ENCODE measurements around the gene GHR.

The GHR gene

DNA sequence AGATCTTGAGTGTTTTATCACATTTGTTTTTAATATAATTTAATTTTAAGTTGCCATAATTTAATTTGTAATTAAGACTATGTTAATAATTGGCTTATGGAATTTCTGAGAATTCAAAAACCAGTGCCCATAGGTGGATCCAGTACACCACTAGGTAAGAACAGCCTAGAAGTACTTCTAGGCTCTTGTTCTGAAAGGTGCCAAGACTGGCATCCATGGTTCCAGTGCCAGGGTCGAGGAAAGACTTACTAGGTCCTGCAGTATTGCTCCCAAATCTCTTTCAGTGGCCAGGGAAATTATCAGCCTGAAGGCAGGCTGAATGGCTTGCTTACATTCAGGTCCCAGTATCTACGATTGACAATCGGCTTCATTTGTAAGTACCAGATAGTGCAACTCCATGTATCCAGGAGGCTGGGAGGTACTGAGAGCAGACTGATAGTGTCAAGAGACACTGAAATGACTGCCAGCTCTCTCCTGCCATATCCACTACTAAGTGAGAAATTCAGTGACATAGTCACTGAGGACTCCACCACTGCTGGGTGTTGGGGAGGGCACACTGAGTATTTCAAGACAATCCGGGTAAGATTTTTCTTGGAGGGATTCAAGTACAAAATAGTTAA is 174.2 kb downstream of the GHR start:
- no peak overlapping the region for H3K27ac Mint-ChIP-seq
- no peak overlapping the region for H3K4me3 Mint-ChIP-seq
- H3K4me1 Mint-ChIP-seq, result peaks cover 11% of the 10 kb centered on the region
- no peak for TF ChIP-seq CTCF (IDR thresholded peaks at IDR 0.05)
- no peaks in the 10 kb centered on the region for H3K9me3 Mint-ChIP-seq
- H3K27me3 Mint-ChIP-seq (ENCODE audit: low read depth, poor library complexity), result peaks cover 4% of the 10 kb centered on the region
- DNase-seq, result no peak
- no peaks in the 10 kb centered on the region for H3K36me3 Mint-ChIP-seq (ENCODE audit: low read depth)

DNA sequence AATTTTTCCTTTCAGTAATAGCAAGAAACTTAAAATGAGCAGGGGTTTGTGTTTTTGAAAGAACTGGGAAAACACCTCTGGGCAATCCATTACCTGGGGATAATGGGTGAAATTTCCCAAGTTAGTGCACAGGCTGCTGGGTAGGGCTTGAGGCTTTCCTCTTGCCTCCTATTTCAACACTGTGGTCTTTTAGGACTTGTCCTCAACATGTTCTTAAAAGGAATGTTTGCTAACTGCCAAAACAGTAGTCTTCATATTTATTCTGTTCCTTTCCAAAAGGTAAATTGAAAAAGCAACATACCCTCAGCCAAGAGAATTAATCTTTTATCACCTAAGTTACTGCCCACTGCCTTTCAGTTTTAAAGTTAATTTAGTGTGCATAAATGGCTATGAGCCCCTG is 175.1 kb downstream of the GHR start:
- Mint-ChIP-seq H3K9me3 (no peaks in the 10 kb centered on the region), H3K27me3 (ENCODE audit: low read depth, poor library complexity) (peaks cover 4% of the 10 kb centered on the region), H3K27ac (peak overlapping the region; percentile 1), H3K4me1 (peaks cover 14% of the 10 kb centered on the region), H3K36me3 (ENCODE audit: low read depth) (no peaks in the 10 kb centered on the region), H3K4me3 (no peak overlapping the region)
- no peak for TF ChIP-seq CTCF (IDR thresholded peaks at IDR 0.05)
- no peak for DNase-seq

DNA sequence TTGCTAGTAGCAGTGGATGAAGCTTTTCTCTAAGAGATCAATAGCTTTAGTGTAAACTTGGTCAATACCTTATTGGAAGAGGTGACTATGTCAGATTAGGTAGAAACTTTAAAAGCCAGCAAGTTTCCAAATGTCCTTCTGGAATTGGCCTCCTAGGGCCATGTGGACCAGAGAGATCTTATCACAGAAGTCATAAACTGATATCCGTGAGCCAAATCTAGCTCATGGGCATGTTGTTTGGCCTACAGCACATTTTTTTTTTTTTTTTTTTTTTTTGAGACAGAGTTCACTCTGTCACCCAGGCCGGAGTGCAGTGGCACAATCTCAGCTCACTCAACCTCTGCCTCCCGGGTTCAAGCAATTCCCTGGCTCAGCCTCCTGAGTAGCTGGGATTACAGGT is 175.9 kb downstream of the GHR start:
- no peak overlapping the region for H3K27ac Mint-ChIP-seq
- TF ChIP-seq CTCF (IDR thresholded peaks at IDR 0.05), result no peak
- H3K36me3 Mint-ChIP-seq (ENCODE audit: low read depth), result no peaks in the 10 kb centered on the region
- H3K4me1 Mint-ChIP-seq, result peaks cover 20% of the 10 kb centered on the region
- no peak overlapping the region for H3K4me3 Mint-ChIP-seq
- no peaks in the 10 kb centered on the region for H3K9me3 Mint-ChIP-seq
- DNase-seq, result no peak
- peaks cover 4% of the 10 kb centered on the region for H3K27me3 Mint-ChIP-seq (ENCODE audit: low read depth, poor library complexity)

GRCh38 chr5:42600441-42600840 is 177.2 kb downstream of the GHR start:
- no peak for DNase-seq
- Mint-ChIP-seq H3K9me3 (no peaks in the 10 kb centered on the region), H3K4me1 (peaks cover 16% of the 10 kb centered on the region), H3K27ac (no peak overlapping the region), H3K27me3 (ENCODE audit: low read depth, poor library complexity) (peaks cover 4% of the 10 kb centered on the region), H3K36me3 (ENCODE audit: low read depth) (no peaks in the 10 kb centered on the region), H3K4me3 (no peak overlapping the region)
- TF ChIP-seq CTCF (IDR thresholded peaks at IDR 0.05), result no peak

GRCh38 chr5:42604171-42604711 is 181.0 kb downstream of the GHR start:
- H3K27ac Mint-ChIP-seq, result no peak overlapping the region
- no peak overlapping the region for H3K4me3 Mint-ChIP-seq
- no peak for TF ChIP-seq CTCF (IDR thresholded peaks at IDR 0.05)
- H3K4me1 Mint-ChIP-seq, result peaks cover 13% of the 10 kb centered on the region
- peaks cover 10% of the 10 kb centered on the region for H3K36me3 Mint-ChIP-seq (ENCODE audit: low read depth)
- no peak for DNase-seq
- no peaks in the 10 kb centered on the region for H3K27me3 Mint-ChIP-seq (ENCODE audit: low read depth, poor library complexity)
- peaks cover 14% of the 10 kb centered on the region for H3K9me3 Mint-ChIP-seq

GRCh38 chr5:42605490-42605889 is 182.3 kb downstream of the GHR start:
- DNase-seq, result no peak
- no peaks in the 10 kb centered on the region for H3K27me3 Mint-ChIP-seq (ENCODE audit: low read depth, poor library complexity)
- H3K27ac Mint-ChIP-seq, result no peak overlapping the region
- peaks cover 14% of the 10 kb centered on the region for H3K9me3 Mint-ChIP-seq
- H3K36me3 Mint-ChIP-seq (ENCODE audit: low read depth), result peaks cover 10% of the 10 kb centered on the region
- no peak for TF ChIP-seq CTCF (IDR thresholded peaks at IDR 0.05)
- no peak overlapping the region for H3K4me3 Mint-ChIP-seq
- H3K4me1 Mint-ChIP-seq, result peaks cover 13% of the 10 kb centered on the region

All from nephron progenitor cell (in vitro differentiated cells).